GM21515 (cell line): ENCODE data around the gene TRAF1.
A peak's percentile ranks its signal among the peaks of the same experiment; 100 is the strongest.

Source experiments
- ATAC-seq: cut with Tn5 transposase; IDR thresholded peaks from one replicate; pipeline ENCODE4 v1.9.1; 2021; ENCODE audit not compliant: unreplicated experiment

Gene TRAF1

GRCh38 chr9:120873512-120873911, 53.1 kb downstream of the TRAF1 start:
- no peak for ATAC-seq

DNA sequence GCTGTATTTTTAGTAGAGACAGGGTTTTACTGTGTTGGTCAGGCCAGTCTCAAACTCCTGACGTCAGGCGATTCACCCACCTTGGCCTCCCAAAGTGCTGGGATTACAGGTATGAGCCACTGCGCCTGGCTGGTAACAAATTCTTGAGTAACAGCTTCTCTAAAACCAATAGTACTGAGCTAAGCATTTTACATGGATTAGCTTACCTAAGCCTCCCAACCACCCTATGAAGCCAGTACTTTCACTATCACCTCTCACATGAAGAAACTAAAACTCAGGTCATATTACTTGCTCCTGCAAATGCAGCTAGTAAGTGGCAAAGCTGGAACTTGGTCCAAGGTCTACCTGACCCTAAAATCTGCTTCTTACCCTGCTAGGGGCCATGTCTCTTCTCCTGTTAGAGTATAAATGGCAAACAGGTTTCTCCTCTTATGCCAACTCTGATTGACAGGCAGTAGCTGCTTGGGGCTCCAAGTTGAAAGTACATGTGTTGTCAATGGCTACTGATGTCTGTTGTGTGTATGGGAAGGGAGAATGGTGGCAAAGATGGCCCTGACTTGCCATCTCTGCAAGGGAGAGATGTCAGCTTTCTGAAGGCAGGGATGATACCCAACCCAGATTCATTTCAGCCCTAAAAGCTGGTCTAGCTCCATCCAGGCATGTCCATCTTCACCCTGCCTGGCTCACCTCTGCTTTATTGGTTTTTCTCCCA, 53.6 kb downstream of the TRAF1 start:
- no peak for ATAC-seq

GRCh38 chr9:120870206-120870605, 56.4 kb downstream of the TRAF1 start:
- no peak for ATAC-seq

GRCh38 chr9:120869726-120870125, 56.9 kb downstream of the TRAF1 start:
- no peak for ATAC-seq

DNA sequence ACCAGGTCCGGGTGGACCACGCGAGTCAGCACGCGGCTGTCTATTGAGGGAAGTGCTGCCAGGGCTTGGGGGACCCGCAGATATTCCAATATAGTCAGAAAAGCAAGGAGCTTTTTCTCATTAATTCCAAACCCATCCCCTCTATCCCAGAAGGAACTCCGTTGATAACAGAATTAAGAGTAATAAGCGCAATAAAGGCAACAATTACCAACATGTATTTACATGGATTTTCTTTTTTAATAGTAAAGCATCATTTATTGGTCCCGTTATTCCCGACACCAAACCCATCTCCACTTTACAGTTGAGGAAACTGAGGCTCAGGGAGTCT, 57.3 kb downstream of the TRAF1 start:
- no peak for ATAC-seq

GRCh38 chr9:120868676-120869359, 57.8 kb downstream of the TRAF1 start:
- ATAC-seq, result peak; percentile 84

DNA sequence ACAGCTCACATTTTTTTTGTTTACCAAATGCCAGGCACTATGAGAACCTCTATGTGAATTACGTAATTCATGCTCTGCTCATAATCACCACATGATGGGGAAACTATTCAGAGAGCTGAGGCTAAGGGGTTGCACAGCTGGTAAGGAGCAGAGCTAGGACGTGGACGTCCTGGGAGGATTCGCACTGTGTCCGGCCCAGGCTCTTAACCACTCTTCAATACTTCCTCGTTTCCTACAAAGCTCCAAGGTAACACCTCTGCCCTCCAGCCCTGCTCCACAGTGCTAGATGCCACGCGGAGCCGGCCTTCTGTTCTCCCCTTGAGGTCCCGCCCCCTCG, 58.3 kb downstream of the TRAF1 start:
- no peak for ATAC-seq

- no peak for ATAC-seq
Measured at GRCh38 chr9:120867676-120868338, 58.8 kb downstream of the TRAF1 start.

- ATAC-seq, result no peak
Measured at GRCh38 chr9:120866651-120867050, 59.9 kb downstream of the TRAF1 start.

DNA sequence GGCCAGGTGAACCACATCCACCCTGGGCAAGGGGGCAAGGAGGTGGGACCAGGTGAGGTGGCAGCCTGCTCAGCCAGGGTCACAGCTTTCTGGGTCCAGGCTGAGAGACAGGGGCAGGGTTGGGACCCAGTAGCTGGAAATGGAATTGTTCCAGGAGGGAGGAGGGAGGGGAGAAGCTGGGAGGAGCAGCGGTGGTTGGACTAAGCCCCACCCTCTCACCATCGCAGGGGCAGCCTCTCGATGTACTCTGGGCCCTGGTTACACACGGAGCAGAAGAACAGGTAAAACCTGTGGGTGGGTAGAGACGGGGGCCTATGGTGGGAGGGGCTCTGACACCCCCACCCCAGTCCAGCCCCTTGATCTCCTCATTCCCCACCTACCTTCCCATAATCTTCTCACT, 60.8 kb downstream of the TRAF1 start:
- ATAC-seq, result no peak

GRCh38 chr9:120865176-120865575, 61.4 kb downstream of the TRAF1 start:
- ATAC-seq, result no peak

- ATAC-seq, result no peak
Measured at GRCh38 chr9:120864719-120865118, 61.9 kb downstream of the TRAF1 start.

- ATAC-seq, result no peak
Measured at GRCh38 chr9:120863833-120864232, 62.8 kb downstream of the TRAF1 start.

- no peak for ATAC-seq
Measured at GRCh38 chr9:120862452-120862851, 64.1 kb downstream of the TRAF1 start.

DNA sequence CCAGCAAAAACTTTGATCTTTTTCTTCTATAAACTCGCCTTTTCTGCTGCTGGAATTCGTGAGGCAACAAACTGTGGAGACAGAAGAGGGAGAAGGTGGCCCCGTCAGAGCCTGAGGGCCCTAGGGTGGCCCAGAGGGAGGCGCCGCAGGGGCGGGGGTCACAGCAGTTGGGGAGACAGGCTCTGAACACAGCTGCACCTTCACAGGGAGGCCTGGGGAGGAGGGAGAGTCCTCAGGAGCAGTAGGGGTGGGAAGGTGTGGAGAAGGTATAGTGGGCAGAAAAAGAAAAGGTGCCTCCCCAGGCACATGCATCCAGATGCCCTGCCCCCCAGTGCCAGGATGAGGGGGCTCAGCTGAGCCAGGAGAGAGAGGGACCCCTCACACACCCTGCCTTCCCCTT, 64.7 kb downstream of the TRAF1 start:
- ATAC-seq, result no peak

DNA sequence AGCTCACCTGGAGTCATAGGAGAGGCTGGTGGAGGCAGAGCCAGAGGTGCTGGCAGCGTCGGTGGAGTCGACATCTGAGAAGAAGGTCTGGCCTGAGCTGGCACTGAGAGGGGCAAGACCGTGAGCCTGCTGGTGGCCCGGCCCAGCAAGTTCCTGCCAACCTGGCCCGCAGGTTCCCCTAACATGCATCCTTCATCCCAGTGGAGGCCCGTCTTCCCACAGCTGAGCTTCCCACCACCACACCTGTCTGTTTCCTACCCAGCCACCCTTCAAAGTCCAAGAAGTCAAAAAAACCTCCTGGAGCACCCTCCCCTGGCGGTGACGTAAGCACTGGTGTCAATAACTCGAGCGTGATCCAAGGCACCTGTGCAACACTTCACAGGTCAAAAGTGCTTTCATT, 66.5 kb downstream of the TRAF1 start:
- no peak for ATAC-seq

DNA sequence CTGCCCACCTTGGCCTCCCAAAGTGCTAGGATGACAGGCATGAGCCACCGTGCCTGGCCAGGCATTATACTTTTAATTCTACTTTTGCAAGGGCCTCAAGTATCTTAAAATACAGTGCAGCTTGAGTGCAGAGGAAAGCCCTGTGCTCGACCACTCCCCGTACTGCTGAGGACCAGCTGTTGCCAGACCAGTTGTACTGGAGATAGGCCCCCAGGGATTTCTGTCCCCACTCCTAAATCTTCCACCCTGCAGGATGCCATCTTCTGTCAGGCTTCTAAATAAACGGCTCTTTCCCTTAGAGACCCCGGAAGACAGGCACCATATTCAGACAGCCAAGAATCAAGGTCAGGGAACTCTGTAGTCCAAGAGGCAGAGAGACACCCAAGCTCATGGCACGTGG, 67.2 kb downstream of the TRAF1 start:
- no peak for ATAC-seq

DNA sequence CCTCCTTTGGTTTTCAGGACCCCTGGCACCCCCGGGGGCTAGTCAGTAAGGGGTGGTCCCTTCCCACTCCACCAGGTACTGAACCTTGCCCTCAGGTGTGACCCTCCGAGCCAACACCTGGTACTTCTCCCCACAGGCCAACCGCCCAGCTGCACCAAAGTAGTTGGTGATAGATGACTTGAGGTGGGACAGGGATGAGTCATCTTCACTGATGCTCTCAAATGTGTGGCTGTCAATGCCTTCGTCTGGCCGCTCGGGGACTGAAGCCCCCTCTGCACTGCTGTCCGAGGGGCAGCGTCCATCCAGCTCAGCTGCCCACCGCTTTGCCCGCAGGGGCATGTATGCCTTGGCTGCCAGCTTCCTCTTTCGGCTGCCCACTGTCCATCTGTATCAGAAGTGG, 68.7 kb downstream of the TRAF1 start:
- no peak for ATAC-seq

GRCh38 chr9:120857481-120857880, 69.1 kb downstream of the TRAF1 start:
- no peak for ATAC-seq

- no peak for ATAC-seq
Measured at GRCh38 chr9:120856700-120857099, 69.9 kb downstream of the TRAF1 start.

DNA sequence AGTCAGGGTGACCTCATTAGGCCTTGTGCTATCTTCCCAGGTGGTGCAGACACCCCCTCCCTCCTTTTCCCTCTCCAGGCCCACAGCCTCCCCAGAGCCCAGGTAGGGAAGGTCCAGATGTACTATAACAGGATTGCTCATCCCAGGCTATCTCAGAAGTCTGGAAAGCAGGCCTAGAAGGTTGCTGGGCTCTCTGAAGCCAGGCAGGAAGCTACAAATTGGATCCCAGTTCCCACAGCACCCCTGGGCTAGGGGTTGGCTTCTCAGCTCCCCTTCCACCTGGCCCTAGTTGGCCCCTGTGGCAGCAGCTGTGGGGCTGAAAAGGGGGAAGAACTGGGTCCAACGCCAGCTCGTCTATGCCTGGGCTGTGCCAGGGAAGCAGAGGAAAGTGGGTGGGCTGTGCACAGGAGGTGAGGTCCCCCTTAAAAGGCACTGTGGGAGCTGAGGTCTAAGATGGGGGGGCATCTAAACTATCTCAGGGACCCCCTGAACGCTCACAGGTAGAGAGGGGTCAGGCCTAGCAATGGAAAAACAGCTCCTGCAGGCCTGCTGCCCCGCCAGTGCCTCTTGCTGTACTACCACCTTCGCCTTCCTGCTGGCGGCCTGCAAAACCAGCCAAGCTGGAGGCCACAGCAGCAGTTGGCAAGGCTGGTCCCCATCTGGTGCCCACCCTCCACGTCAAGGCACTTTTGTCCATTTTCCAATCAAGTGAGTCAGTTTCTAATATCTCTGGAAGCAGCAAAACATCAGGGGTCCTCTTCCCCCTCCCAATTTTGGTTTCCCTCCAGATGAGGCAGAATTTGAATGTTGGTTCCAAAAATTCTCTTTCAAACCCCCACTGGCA, 70.5 kb downstream of the TRAF1 start:
- ATAC-seq, result no peak
